ENCODE data around the gene ADD2.
"Not testable (repeated sequence)": the region's sequence is repeated elsewhere in the genome, so short reads cannot be mapped to it uniquely, and the experiment has no call there.

The ADD2 gene

GRCh38 chr2:70626254-70626990 is 141.6 kb downstream of the ADD2 start:
- no peak for DNase-seq

- not testable (repeated sequence) for DNase-seq
These were observed 146.5 kb downstream of the ADD2 start for GRCh38 chr2:70621536-70621935.

GRCh38 chr2:70620020-70620419 is 148.0 kb downstream of the ADD2 start:
- DNase-seq, result no peak

GRCh38 chr2:70619167-70619566 is 148.8 kb downstream of the ADD2 start:
- DNase-seq, result no peak

- no peak for DNase-seq
These were observed 151.8 kb downstream of the ADD2 start for GRCh38 chr2:70616168-70616694.

GRCh38 chr2:70615222-70615621 is 152.8 kb downstream of the ADD2 start:
- no peak for DNase-seq

- DNase-seq, result no peak
These were observed 154.5 kb downstream of the ADD2 start for GRCh38 chr2:70613521-70613920.

- DNase-seq, result no peak
These were observed 155.4 kb downstream of the ADD2 start for GRCh38 chr2:70612574-70612973.

GRCh38 chr2:70608373-70608772 is 159.6 kb downstream of the ADD2 start:
- DNase-seq, result no peak

GRCh38 chr2:70607121-70607561 is 160.9 kb downstream of the ADD2 start:
- no peak for DNase-seq

All from activated CD4-positive, alpha-beta T cell treated with anti-CD3 and anti-CD28 coated beads for 48 hours (primary cell).